DOHH2 (cell line): Measurements from ENCODE around the gene ANXA2.

Experiments
- H3F3A ChIP-seq: fragments of 200-600 bp; sonication (generic), shearing (Covaris generic); 2 replicates; pipeline ENCODE4 v1.6.0; 2016; ENCODE audit warnings: antibody characterized with exemption, mild to moderate bottlenecking; ENCODE audit not compliant: control insufficient read depth, insufficient read depth
- H3K27ac ChIP-seq: fragments of 200-600 bp; sonication (generic); 2 replicates; pipeline ENCODE4 v1.5.1; 2014; ENCODE audit warnings: low read depth, mild to moderate bottlenecking, low read length, moderate library complexity
- H3K27me3 ChIP-seq: fragments of 200-600 bp; sonication (generic); 2 replicates; pipeline ENCODE4 v1.6.1; 2014; ENCODE audit warnings: mild to moderate bottlenecking, low read length, mixed read lengths; ENCODE audit not compliant: control insufficient read depth
- H3K36me3 ChIP-seq: fragments of 200-600 bp; sonication (generic); 2 replicates; pipeline ENCODE4 v1.6.1; 2014; ENCODE audit warnings: mild to moderate bottlenecking, low read length, moderate library complexity, mixed read lengths; ENCODE audit not compliant: control insufficient read depth
- H3K4me1 ChIP-seq: fragments of 200-600 bp; sonication (generic); 2 replicates; pipeline ENCODE4 v1.6.1; 2014; ENCODE audit warnings: mild to moderate bottlenecking, low read length, mixed read lengths; ENCODE audit not compliant: control insufficient read depth
- H3K4me2 ChIP-seq: fragments of 200-600 bp; sonication (generic); 2 replicates; pipeline ENCODE4 v1.6.0; 2014; ENCODE audit warnings: mild to moderate bottlenecking, low read length, moderate library complexity
- H3K4me3 ChIP-seq: fragments of 200-600 bp; sonication (generic); 2 replicates; pipeline ENCODE4 v1.5.1; 2014; ENCODE audit warnings: mild to moderate bottlenecking, low read length, mixed read lengths
- H3K79me2 ChIP-seq: fragments of 200-600 bp; sonication (generic); 2 replicates; pipeline ENCODE4 v1.6.1; 2014; ENCODE audit warnings: mild to moderate bottlenecking, low read length, mixed read lengths; ENCODE audit not compliant: control insufficient read depth
- H3K9me2 ChIP-seq: fragments of 200-600 bp; sonication (generic); replicated peaks from 2 replicates; pipeline ENCODE4 v1.6.1; 2014; ENCODE audit warnings: mild to moderate bottlenecking, low read length, mixed read lengths; ENCODE audit not compliant: control insufficient read depth
- H3K9me3 ChIP-seq: fragments of 200-600 bp; sonication (generic); 2 replicates; pipeline ENCODE4 v1.6.1; 2014; ENCODE audit warnings: antibody characterized with exemption, low read length, mixed read lengths; ENCODE audit not compliant: control insufficient read depth, insufficient read depth
- H4K20me1 ChIP-seq: fragments of 200-600 bp; sonication (generic); 2 replicates; pipeline ENCODE4 v1.6.0; 2014; ENCODE audit warnings: low read depth, mild to moderate bottlenecking, antibody characterized with exemption, low read length, moderate library complexity; ENCODE audit not compliant: control insufficient read depth, insufficient read depth
- EZH2phosphoT487 ChIP-seq: fragments of 200-600 bp; sonication (generic); IDR thresholded peaks from 2 replicates; pipeline ENCODE4 v1.6.1; 2017; ENCODE audit warnings: borderline replicate concordance, mild to moderate bottlenecking, antibody characterized with exemption, low read length, moderate library complexity, mixed read lengths
- TF ChIP-seq, protein P1 (sequence below): fragments of 200-600 bp; sonication (generic); IDR thresholded peaks from one replicate; pipeline ENCODE4 v1.5.1; 2014; ENCODE audit warnings: antibody characterized with exemption, mild to moderate bottlenecking, low read depth, low read length; ENCODE audit not compliant: poor library complexity, severe bottlenecking

Gene ANXA2

GRCh38 chr15:60371175-60372051, 26.4 kb downstream of the ANXA2 start:
- Histone ChIP-seq H3K4me3 (no peak overlapping the region), H3K9me3 (no peaks in the 10 kb centered on the region), H3K36me3 (no peaks in the 10 kb centered on the region), H3K4me2 (no peak overlapping the region), H3K4me1 (no peaks in the 10 kb centered on the region), H3K27ac (no peak overlapping the region), H4K20me1 (no peaks in the 10 kb centered on the region), H3K79me2 (no peaks in the 10 kb centered on the region), H3K9me2 (no peaks in the 10 kb centered on the region), H3K27me3 (no peaks in the 10 kb centered on the region), H3F3A (no peaks in the 10 kb centered on the region)
- TF ChIP-seq EZH2phosphoT487 = no peak
- TF ChIP-seq, protein P1, sequence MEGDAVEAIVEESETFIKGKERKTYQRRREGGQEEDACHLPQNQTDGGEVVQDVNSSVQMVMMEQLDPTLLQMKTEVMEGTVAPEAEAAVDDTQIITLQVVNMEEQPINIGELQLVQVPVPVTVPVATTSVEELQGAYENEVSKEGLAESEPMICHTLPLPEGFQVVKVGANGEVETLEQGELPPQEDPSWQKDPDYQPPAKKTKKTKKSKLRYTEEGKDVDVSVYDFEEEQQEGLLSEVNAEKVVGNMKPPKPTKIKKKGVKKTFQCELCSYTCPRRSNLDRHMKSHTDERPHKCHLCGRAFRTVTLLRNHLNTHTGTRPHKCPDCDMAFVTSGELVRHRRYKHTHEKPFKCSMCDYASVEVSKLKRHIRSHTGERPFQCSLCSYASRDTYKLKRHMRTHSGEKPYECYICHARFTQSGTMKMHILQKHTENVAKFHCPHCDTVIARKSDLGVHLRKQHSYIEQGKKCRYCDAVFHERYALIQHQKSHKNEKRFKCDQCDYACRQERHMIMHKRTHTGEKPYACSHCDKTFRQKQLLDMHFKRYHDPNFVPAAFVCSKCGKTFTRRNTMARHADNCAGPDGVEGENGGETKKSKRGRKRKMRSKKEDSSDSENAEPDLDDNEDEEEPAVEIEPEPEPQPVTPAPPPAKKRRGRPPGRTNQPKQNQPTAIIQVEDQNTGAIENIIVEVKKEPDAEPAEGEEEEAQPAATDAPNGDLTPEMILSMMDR = no peak

- H3K9me2 ChIP-seq = no peaks in the 10 kb centered on the region
- no peaks in the 10 kb centered on the region for H3K9me3 ChIP-seq
- no peak overlapping the region for H3K4me2 ChIP-seq
- no peaks in the 10 kb centered on the region for H3K79me2 ChIP-seq
- no peaks in the 10 kb centered on the region for H3K4me1 ChIP-seq
- no peaks in the 10 kb centered on the region for H3K36me3 ChIP-seq
- no peaks in the 10 kb centered on the region for H3F3A ChIP-seq
- H4K20me1 ChIP-seq = no peaks in the 10 kb centered on the region
- H3K4me3 ChIP-seq = no peak overlapping the region
- H3K27me3 ChIP-seq = no peaks in the 10 kb centered on the region
- no peak overlapping the region for H3K27ac ChIP-seq
- TF ChIP-seq, protein P1 = no peak
- no peak for TF ChIP-seq EZH2phosphoT487
Measured at GRCh38 chr15:60370869-60371136, 27.0 kb downstream of the ANXA2 start.

GRCh38 chr15:60370105-60370868, 27.5 kb downstream of the ANXA2 start:
- H3K27ac ChIP-seq = no peak overlapping the region
- no peak overlapping the region for H3K4me3 ChIP-seq
- no peaks in the 10 kb centered on the region for H4K20me1 ChIP-seq
- no peaks in the 10 kb centered on the region for H3K36me3 ChIP-seq
- no peaks in the 10 kb centered on the region for H3K27me3 ChIP-seq
- H3K9me3 ChIP-seq = no peaks in the 10 kb centered on the region
- no peaks in the 10 kb centered on the region for H3F3A ChIP-seq
- no peaks in the 10 kb centered on the region for H3K4me1 ChIP-seq
- no peaks in the 10 kb centered on the region for H3K79me2 ChIP-seq
- TF ChIP-seq, protein P1 = no peak
- no peak for TF ChIP-seq EZH2phosphoT487
- no peaks in the 10 kb centered on the region for H3K9me2 ChIP-seq
- H3K4me2 ChIP-seq = no peak overlapping the region
